DOHH2 (cell line): ENCODE measurements around the gene ISG15.

Experiments used
- CTCF ChIP-seq: fragments of 200-600 bp; sonication (generic); IDR thresholded peaks from one replicate; pipeline ENCODE4 v1.5.1; 2014; ENCODE audit warnings: antibody characterized with exemption, mild to moderate bottlenecking, low read depth, low read length; ENCODE audit not compliant: poor library complexity, severe bottlenecking
- EZH2phosphoT487 ChIP-seq: fragments of 200-600 bp; sonication (generic); IDR thresholded peaks from 2 replicates; pipeline ENCODE4 v1.6.1; 2017; ENCODE audit warnings: borderline replicate concordance, mild to moderate bottlenecking, antibody characterized with exemption, low read length, moderate library complexity, mixed read lengths

DNA sequence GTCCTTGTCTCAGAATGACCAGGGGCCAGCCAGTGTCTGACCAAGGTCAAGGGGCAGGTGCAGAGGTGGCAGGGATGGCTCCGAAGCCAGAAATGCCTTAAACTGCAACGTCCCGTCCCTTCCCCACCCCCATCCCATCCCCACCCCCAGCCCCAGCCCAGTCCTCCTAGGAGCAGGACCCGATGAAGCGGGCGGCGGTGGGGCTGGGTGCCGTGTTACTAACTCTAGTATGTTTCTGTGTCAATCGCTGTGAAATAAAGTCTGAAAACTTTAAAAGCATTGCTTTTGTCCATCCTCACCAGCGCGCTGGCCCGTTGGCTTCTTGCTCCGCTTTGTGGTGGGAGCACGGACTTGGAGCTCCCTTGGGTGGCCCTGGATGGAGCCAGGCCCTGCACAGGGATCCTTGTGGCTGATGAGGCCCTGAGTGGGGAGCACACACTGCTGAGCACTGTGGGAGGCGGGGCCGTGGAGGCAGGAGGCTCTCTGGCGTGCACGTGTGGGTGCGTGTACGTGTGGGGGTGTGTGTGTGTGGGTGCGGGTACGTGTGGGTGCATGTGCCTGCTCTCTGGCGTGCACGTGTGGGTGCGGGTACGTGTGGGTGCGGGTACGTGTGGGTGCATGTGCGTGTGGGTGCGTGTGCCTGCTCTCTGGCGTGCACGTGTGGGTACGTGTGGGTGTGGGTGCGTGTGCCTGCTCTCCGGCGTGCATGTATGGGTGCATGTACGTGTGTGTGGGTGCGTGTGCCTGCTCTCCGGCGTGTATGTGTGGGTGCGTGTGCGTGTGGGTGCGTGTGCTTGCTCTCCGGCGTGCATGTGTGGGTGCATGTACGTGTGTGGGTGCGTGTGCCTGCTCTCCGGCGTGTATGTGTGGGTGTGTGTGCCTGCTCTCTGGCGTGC, 42.8 kb downstream of the ISG15 start:
- TF ChIP-seq CTCF (no peak), EZH2phosphoT487 (no peak)
